ENCODE measurements around the gene LMF1. TPM values are rescaled to one million over a fixed set of nuclear protein-coding genes. Genes with fewer than 3 reads are reported as not detected.

The LMF1 gene
- total and polyA plus RNA-seq, 2 of the 4 experiments (the other 2 are of a cell fraction): 7.7 to 13.1 TPM

- Histone ChIP-seq H4K5ac (ENCODE audit: low read depth, low read length) (no peak overlapping the region), H3K18ac (ENCODE audit: low read depth, low read length) (no peak overlapping the region), H3K79me1 (ENCODE audit: low read depth in 1 of 2, low read length in 2 of 2) (peaks cover 8 to 11% of the 10 kb centered on the region in 2 experiments), H3K9me1 (ENCODE audit: insufficient read depth, low read length) (peaks cover 7% of the 10 kb centered on the region), H3K4ac (ENCODE audit: low read depth, low read length) (no peak overlapping the region), H3K9me3 (ENCODE audit: control insufficient read depth, insufficient read depth, low read length) (peaks cover 7% of the 10 kb centered on the region; the same call in 1 of the 2 replicates), H4K8ac (ENCODE audit: low read depth in 2 of 2, low read length in 2 of 2) (no peak overlapping the region), H3K4me2 (ENCODE audit: low read depth, low read length) (no peak overlapping the region), H3K23ac (ENCODE audit: low read depth, low read length) (no peak overlapping the region), H2AK5ac (ENCODE audit: low read depth, low read length) (no peak overlapping the region), H3K9ac (ENCODE audit: low read depth, low read length) (no peak overlapping the region), H4K91ac (ENCODE audit: insufficient read depth, low read depth, low read length) (no peak overlapping the region), H4K20me1 (ENCODE audit: insufficient read depth, low read length) (no peaks in the 10 kb centered on the region; the same call in 1 of the 2 replicates), H3K27ac (ENCODE audit: insufficient read depth, low read length) (no peak overlapping the region), H2BK5ac (ENCODE audit: low read depth, low read length, poor library complexity, severe bottlenecking) (no peak overlapping the region), H3K4me1 (ENCODE audit: control insufficient read depth, insufficient read depth, low read length) (peaks cover 8% of the 10 kb centered on the region), H2AFZ (replicated peaks; ENCODE audit: low read length, poor library complexity) (peak overlapping the region; percentile 32), H2BK20ac (ENCODE audit: low read depth, low read length) (no peak overlapping the region), H3K27me3 (ENCODE audit: control insufficient read depth, insufficient read depth, low read length) (peaks cover 57% of the 10 kb centered on the region), H2AK9ac (replicated peaks; ENCODE audit: low read depth, low read length, poor library complexity) (no peak overlapping the region), H2BK15ac (ENCODE audit: low read depth, low read length) (no peak overlapping the region), H3K36me3 (ENCODE audit: control insufficient read depth, insufficient read depth, low read length) (no peaks in the 10 kb centered on the region), H3K56ac (ENCODE audit: extremely low read depth, insufficient read depth, low read length) (no peak overlapping the region), H3K4me3 (ENCODE audit: insufficient read depth, low read depth, low read length) (no peak overlapping the region), H2BK120ac (ENCODE audit: low read depth, low read length) (no peak overlapping the region), H3K14ac (replicated peaks; ENCODE audit: low read depth, low read length) (no peak overlapping the region)
- dilution Hi-C loops (cut with HindIII; ENCODE audit: low sequenced_read_pairs, unreplicated experiment) (no loop called here), in situ Hi-C loops (cut with MboI; ENCODE audit: low sequenced_read_pairs) (no loop called here), intact Hi-C loops (cut with micrococcal nuclease) (no loop called here)
- ChIA-PET POLR2A (ENCODE audit: unreplicated experiment) (no interaction called here), CTCF (no interaction called here)
- WGBS, 2 experiments (ENCODE audit: extremely low coverage in 2 of 2, insufficient read length in 1 of 2): 40% methylated on average over 1 of the region's 21 CpGs; no CpG with 5 or more reads in 1 of the 2 experiments
- no TSS peak for BruUV-seq (replicated peaks)
- ATAC-seq (ENCODE audit: low read depth) (no peak), DNase-seq (no peak)
- TF ChIP-seq POLR2A (IDR thresholded peaks at IDR 0.05; ENCODE audit: low read depth, low read length) (no peak), FOS (IDR thresholded peaks at IDR 0.05; ENCODE audit: low read depth, low read length) (no peak), RCOR1 (IDR thresholded peaks at IDR 0.05; ENCODE audit: insufficient replicate concordance, low read length) (no peak)
- TF ChIP-seq, protein P1, sequence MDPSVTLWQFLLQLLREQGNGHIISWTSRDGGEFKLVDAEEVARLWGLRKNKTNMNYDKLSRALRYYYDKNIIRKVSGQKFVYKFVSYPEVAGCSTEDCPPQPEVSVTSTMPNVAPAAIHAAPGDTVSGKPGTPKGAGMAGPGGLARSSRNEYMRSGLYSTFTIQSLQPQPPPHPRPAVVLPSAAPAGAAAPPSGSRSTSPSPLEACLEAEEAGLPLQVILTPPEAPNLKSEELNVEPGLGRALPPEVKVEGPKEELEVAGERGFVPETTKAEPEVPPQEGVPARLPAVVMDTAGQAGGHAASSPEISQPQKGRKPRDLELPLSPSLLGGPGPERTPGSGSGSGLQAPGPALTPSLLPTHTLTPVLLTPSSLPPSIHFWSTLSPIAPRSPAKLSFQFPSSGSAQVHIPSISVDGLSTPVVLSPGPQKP (IDR thresholded peaks at IDR 0.05; ENCODE audit: borderline replicate concordance, low read depth, low read length): no peak
These were observed 3.3 kb upstream of the LMF1 start for GRCh38 chr16:974001-974601.
